Mesodermal cell (in vitro differentiated cells): ENCODE data around the gene DISC1.

ENCODE experiments used
- H3K27ac ChIP-seq: 2 replicates; pipeline ENCODE4 v1.7.0; 2013; ENCODE audit warnings: mild to moderate bottlenecking, low read depth, low read length, moderate library complexity; ENCODE audit not compliant: severe bottlenecking
- H3K36me3 ChIP-seq: 2 replicates; pipeline ENCODE4 v1.7.1; 2013; ENCODE audit warnings: mild to moderate bottlenecking, low read length, moderate library complexity; ENCODE audit not compliant: control insufficient read depth, insufficient read depth
- H3K4me1 ChIP-seq: one replicate; pipeline ENCODE4 v1.7.1; 2013; ENCODE audit warnings: mild to moderate bottlenecking, low read length; ENCODE audit not compliant: insufficient read depth, control insufficient read depth, poor library complexity, severe bottlenecking
- H3K4me3 ChIP-seq: 2 replicates; pipeline ENCODE4 v1.7.0; 2013; ENCODE audit warnings: low read length, control low read depth, mild to moderate bottlenecking; ENCODE audit not compliant: insufficient read depth, poor library complexity, severe bottlenecking; ENCODE audit errors: extremely low read depth
- H3K9me3 ChIP-seq: 2 replicates; pipeline ENCODE4 v1.7.1; 2013; ENCODE audit warnings: mild to moderate bottlenecking, low read length, moderate library complexity; ENCODE audit not compliant: control insufficient read depth
- WGBS, 2 experiments: methylation state at CpG; one replicate each; pipeline ENCODE4 v1.1.5; 2013; ENCODE audit warnings: missing lambda C conversion rate in 2 of 2; ENCODE audit not compliant: insufficient coverage in 2 of 2; 5-methylcytosine and 5-hydroxymethylcytosine counted together

Gene DISC1

GRCh38 chr1:232044728-232045127 lies 418.1 kb downstream of the DISC1 start:
- 73 to 91% methylated on average over 3 of the region's 3 CpGs for WGBS, 2 experiments
- H3K27ac ChIP-seq, result no peak overlapping the region
- H3K36me3 ChIP-seq, result no peaks in the 10 kb centered on the region
- H3K4me1 ChIP-seq, result no peaks in the 10 kb centered on the region
- no peaks in the 10 kb centered on the region for H3K9me3 ChIP-seq
- H3K4me3 ChIP-seq, result no peak overlapping the region

DNA sequence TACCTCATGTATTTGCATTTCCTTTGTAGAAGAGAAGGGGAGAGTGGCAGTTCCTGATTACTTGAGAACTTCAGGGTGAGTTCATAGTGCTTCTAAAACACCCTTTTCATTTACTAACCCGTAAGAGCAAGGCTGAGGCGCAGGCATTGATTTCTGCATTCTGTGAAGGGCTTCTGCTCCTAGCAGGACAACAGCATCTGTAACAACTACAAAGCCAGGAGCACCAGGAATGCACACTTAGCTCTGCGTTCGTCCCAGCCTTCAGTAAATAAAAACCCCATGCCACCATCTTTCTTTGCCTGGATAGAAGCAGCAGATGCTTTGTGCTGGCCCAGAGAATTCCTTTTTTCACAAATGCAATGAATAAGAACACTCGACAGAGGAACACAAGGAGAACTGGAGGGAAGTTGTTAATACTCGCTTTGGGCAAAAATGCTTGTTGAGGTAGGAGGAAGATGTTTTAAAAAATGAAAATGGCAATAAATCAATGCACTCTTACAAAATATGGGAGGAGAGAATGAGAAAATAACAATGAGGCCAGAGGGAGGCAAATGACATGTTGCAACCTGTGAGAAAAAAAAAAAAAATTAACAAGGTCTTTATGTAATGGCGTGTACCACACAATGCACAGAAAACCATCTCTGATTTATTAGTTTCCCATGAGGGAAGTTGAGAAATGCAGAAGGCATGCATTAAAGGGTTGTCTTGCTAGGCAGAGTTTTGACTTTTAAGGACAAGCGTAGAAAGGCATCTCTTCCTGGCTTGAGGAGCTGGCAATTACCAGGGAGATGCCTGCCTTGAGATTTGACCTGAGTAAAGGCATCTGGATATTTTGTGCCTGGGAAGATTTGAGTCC lies 418.8 kb downstream of the DISC1 start:
- WGBS, 2 experiments, result 43 to 60% methylated on average over 5 to 6 of the region's 8 CpGs
- H3K36me3 ChIP-seq, result no peaks in the 10 kb centered on the region

DNA sequence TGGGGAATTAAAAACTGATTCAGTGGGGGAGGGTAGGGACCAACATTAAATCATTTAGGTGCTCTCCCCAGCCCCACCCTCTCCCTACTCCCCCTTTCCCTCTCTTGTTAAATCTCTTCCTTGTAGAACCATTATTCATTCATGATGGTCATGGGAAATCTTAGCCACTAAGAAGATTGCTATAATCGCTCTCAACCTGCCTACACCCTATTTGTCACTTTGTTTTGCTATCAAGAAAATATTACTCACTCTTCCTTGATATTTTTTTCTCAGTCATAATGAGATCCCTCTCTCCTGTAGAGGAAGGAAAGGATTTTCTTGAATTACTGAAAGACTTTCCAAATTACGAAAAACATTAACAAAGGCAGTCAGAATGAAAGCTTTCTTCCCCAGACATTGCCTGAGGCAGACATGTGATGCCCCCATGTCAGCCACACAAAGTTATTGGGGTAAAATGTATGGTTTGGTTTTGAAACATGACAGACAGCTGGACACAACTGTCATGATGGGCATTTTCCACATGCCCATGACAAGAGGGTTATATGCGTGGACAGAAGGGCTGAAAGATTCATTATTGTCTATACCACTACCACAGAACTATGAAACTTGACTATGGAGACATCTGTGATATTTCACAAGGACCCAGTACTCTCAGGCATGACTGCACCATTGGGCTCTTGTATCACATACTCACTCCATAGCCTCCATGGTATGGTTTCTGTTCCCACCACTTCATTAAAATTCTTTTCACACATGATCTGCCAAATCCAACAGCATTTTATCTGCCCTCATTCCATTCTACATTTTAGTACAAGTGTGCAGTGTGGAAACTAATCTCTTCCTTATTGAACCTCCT lies 420.1 kb downstream of the DISC1 start:
- Histone ChIP-seq H3K27ac (no peak overlapping the region), H3K4me3 (no peak overlapping the region), H3K36me3 (no peaks in the 10 kb centered on the region), H3K4me1 (no peaks in the 10 kb centered on the region), H3K9me3 (no peaks in the 10 kb centered on the region)
- 80% methylated on average over 1 of the region's 3 CpGs; no CpG with 5 or more reads in 1 of the 2 experiments for WGBS, 2 experiments

More for the DNA sequence above, 418.8 kb downstream of the DISC1 start:
- H3K4me3 ChIP-seq, result no peak overlapping the region
- no peaks in the 10 kb centered on the region for H3K9me3 ChIP-seq
- H3K4me1 ChIP-seq, result no peaks in the 10 kb centered on the region
- H3K27ac ChIP-seq, result no peak overlapping the region

DNA sequence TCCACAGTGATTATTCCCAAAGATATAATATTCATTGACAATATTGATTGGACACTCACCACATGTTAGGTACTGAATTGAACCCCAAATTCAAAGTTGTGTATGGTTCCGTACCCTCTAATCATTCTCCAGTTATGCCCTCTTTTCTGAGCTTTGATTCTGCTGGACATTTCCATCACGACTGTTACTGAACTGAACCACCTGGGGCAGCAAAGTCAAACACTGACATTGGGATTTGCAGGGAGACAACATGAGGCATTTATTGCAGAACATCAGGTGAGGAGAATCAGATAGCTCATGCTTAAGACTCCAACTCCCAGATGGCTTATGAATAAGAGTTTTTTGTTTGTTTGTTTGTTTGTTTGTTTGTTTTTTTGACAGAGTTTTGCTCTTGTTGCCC lies 420.9 kb downstream of the DISC1 start:
- whole genome bisulfite sequencing, 2 experiments, result 94 to 100% methylated on average over 2 of the region's 2 CpGs
- Histone ChIP-seq H3K4me1 (no peaks in the 10 kb centered on the region), H3K4me3 (no peak overlapping the region), H3K9me3 (no peaks in the 10 kb centered on the region), H3K27ac (no peak overlapping the region), H3K36me3 (no peaks in the 10 kb centered on the region)

DNA sequence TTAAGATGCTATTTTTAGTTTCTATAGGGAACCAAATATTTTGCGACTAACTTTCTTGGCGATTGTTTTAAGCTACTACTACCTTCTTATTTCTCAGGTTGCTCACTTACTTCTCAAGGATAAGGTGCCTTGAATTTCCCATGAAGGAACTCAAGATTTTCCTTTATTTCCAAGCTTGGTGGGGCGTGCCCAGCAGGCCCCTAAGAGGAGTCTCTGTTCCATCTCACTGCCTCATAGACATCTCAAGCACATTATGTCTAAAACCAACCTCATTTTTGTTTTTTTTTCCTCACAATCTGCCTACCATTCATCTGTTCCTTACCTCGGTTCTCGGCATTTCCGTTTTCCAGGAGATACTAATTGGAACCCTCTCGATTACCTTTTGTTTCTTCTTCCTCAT lies 421.9 kb downstream of the DISC1 start:
- no peak overlapping the region for H3K27ac ChIP-seq
- H3K36me3 ChIP-seq, result no peaks in the 10 kb centered on the region
- WGBS, 2 experiments, result 95 to 96% methylated on average over 6 to 7 of the region's 7 CpGs
- no peak overlapping the region for H3K4me3 ChIP-seq
- H3K4me1 ChIP-seq, result no peaks in the 10 kb centered on the region
- H3K9me3 ChIP-seq, result no peaks in the 10 kb centered on the region

DNA sequence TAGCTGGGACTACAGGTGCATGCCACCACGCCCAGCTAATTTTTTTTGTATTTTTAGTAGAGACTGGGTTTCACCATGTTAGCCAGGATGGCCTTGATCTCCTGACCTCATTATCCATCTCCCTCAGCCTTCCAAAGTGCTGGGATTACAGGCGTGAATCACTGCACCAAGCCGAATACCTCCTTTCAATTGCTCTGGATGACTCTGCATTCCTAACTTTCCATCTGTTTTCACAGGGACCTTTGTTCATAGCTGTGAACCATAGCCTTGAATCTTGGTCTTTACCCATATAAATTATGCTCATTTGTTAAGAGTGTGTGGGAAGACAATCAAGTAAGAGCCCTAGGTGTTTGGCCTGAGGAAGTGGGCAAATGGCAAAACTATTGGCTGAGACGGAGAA lies 422.7 kb downstream of the DISC1 start:
- no peaks in the 10 kb centered on the region for H3K36me3 ChIP-seq
- H3K4me3 ChIP-seq, result no peak overlapping the region
- WGBS, 2 experiments, result 89 to 95% methylated on average over 3 of the region's 4 CpGs
- no peak overlapping the region for H3K27ac ChIP-seq
- H3K9me3 ChIP-seq, result no peaks in the 10 kb centered on the region
- H3K4me1 ChIP-seq, result no peaks in the 10 kb centered on the region

DNA sequence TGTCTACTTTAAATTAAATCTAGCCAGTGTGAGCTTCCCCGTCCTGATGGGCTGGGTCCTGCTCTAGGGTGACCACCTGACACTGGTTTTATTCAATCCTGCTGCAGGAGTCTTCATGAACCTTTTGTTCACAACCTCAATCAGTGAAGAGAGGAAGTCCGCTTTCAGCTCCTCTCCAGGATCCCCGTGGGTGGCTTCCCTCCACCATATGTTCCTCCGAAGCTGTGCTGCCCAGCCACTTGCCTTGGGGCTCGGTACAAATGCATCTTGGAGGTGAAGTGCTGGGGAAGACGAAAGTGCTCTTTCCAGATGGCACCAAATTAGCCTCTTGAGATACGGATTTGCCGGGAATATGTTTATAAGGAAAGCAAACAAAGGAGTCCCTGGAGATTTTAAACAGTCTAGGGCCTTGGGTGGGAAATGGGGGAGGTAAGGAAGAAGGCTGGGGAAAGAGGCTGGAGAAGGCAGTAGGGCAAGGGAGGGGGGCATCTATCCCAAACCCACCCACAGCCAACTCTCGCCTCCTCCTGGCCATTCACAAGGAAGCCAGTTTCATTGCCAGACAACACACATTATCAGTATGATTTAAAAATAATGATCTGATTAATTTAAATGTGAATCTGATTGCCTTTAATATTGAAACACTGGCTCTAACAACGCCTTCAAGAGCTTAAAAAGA lies 430.8 kb downstream of the DISC1 start:
- H3K36me3 ChIP-seq, result no peaks in the 10 kb centered on the region
- no peaks in the 10 kb centered on the region for H3K4me1 ChIP-seq

DNA sequence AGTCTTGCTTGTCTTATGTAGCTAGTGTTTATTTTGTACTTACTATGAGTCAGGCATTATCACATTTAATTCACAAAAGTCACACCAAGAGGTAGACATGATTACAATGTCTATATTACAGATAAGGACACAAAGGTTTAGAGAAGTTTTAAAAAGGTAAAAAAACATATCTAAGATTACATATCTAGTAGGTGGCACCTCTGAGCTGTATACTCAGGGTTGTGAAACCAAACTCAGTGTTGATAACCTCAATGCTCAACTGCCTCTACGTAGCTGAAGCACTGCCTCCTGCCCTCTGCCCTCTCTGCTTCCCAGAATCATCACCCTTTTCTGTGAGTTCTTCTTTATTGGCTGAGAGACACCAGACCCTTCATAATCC lies 431.3 kb downstream of the DISC1 start:
- no peak overlapping the region for H3K4me3 ChIP-seq
- no peaks in the 10 kb centered on the region for H3K9me3 ChIP-seq
- no peaks in the 10 kb centered on the region for H3K36me3 ChIP-seq
- WGBS, 2 experiments, result 90 to 100% methylated on average over 1 of the region's 1 CpG
- no peaks in the 10 kb centered on the region for H3K4me1 ChIP-seq
- H3K27ac ChIP-seq, result no peak overlapping the region

More for the DNA sequence above, 430.8 kb downstream of the DISC1 start:
- H3K4me3 ChIP-seq, result no peak overlapping the region
- 65 to 80% methylated on average over 8 of the region's 10 CpGs for WGBS, 2 experiments
- no peaks in the 10 kb centered on the region for H3K9me3 ChIP-seq
- no peak overlapping the region for H3K27ac ChIP-seq

DNA sequence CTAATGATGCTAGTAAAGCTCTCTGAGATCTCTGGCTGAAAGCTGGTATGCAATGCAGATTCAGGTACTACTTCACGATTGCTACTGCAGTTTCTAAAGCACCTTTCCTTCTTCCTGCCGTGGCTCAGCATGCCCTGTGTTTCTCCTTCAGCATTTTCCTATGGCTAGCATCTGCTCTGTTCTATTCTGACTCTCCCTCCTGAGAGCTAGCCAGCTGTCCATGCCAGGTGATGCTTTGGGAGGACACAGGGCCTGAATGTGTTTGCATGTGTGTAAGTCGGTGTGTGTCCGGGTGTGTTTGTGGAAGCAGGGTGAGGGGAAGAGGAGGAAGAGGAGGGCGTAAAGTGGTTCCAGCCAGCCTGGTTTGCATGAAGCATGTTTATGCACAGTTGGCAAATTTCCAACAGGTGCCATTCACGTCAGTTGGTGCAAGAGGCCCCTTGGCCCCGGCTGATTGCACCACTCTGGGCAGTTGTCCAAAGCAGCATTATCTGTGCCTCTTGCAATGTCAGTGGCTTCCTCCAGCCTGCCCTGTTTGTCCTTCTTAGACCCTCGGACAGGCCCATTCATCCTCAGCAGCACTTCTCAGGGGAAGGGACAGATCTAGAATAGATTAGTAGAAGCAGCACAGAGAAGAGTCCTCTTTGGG lies 433.3 kb downstream of the DISC1 start:
- Histone ChIP-seq H3K4me3 (no peak overlapping the region), H3K4me1 (no peaks in the 10 kb centered on the region), H3K27ac (no peak overlapping the region), H3K36me3 (no peaks in the 10 kb centered on the region), H3K9me3 (no peaks in the 10 kb centered on the region)
- WGBS, 2 experiments, result 90 to 93% methylated on average over 4 to 7 of the region's 8 CpGs

GRCh38 chr1:232062967-232063366 lies 436.4 kb downstream of the DISC1 start:
- H3K36me3 ChIP-seq, result no peaks in the 10 kb centered on the region
- no peak overlapping the region for H3K4me3 ChIP-seq
- H3K9me3 ChIP-seq, result no peaks in the 10 kb centered on the region
- H3K27ac ChIP-seq, result no peak overlapping the region
- H3K4me1 ChIP-seq, result no peaks in the 10 kb centered on the region
- WGBS, 2 experiments, result 74 to 96% methylated on average over 2 to 3 of the region's 3 CpGs
